ENCODE results near the gene SLC6A3.

The SLC6A3 gene

GRCh38 chr5:1465966-1466471, 20.8 kb upstream of the SLC6A3 start:
- in situ Hi-C loops (cut with MboI; ENCODE audit: low pct_unique_long_range_greater_than_20kb, low sequenced_read_pairs, unreplicated experiment) = no loop called here
- no peak for TF ChIP-seq CTCF (IDR thresholded peaks at IDR 0.05; ENCODE audit: extremely low read depth, insufficient read depth, missing control alignments)
- no peak for DNase-seq (ENCODE audit: low spot score)

GRCh38 chr5:1465117-1465516, 19.9 kb upstream of the SLC6A3 start:
- no peak for DNase-seq (ENCODE audit: low spot score)
- TF ChIP-seq CTCF (IDR thresholded peaks at IDR 0.05; ENCODE audit: extremely low read depth, insufficient read depth, missing control alignments) = no peak
- in situ Hi-C loops (cut with MboI; ENCODE audit: low pct_unique_long_range_greater_than_20kb, low sequenced_read_pairs, unreplicated experiment) = no loop called here

- no peak for TF ChIP-seq CTCF (IDR thresholded peaks at IDR 0.05; ENCODE audit: extremely low read depth, insufficient read depth, missing control alignments)
- in situ Hi-C loops (cut with MboI; ENCODE audit: low pct_unique_long_range_greater_than_20kb, low sequenced_read_pairs, unreplicated experiment) = no loop called here
- no peak for DNase-seq (ENCODE audit: low spot score)
Observed at GRCh38 chr5:1464511-1464910, 19.3 kb upstream of the SLC6A3 start.

GRCh38 chr5:1464096-1464446, 18.8 kb upstream of the SLC6A3 start:
- TF ChIP-seq CTCF (IDR thresholded peaks at IDR 0.05; ENCODE audit: extremely low read depth, insufficient read depth, missing control alignments) = no peak
- DNase-seq (ENCODE audit: low spot score) = no peak
- in situ Hi-C loops (cut with MboI; ENCODE audit: low pct_unique_long_range_greater_than_20kb, low sequenced_read_pairs, unreplicated experiment) = no loop called here

GRCh38 chr5:1463326-1464095, 18.3 kb upstream of the SLC6A3 start:
- in situ Hi-C loops (cut with MboI; ENCODE audit: low pct_unique_long_range_greater_than_20kb, low sequenced_read_pairs, unreplicated experiment) = no loop called here
- TF ChIP-seq CTCF (IDR thresholded peaks at IDR 0.05; ENCODE audit: extremely low read depth, insufficient read depth, missing control alignments) = no peak
- no peak for DNase-seq (ENCODE audit: low spot score)

- no peak for TF ChIP-seq CTCF (IDR thresholded peaks at IDR 0.05; ENCODE audit: extremely low read depth, insufficient read depth, missing control alignments)
- in situ Hi-C loops (cut with MboI; ENCODE audit: low pct_unique_long_range_greater_than_20kb, low sequenced_read_pairs, unreplicated experiment) = no loop called here
- no peak for DNase-seq (ENCODE audit: low spot score)
Observed at GRCh38 chr5:1462358-1462757, 17.1 kb upstream of the SLC6A3 start.
